Measurements from ENCODE around the gene PLVAP. TPM values are rescaled to one million over a fixed set of nuclear protein-coding genes. Genes with fewer than 3 reads are reported as not detected.

Gene PLVAP
- total RNA-seq, 4 donors from 2014 or later = 9.1 to 38.3 (median 25.7) TPM

- TF ChIP-seq, protein P1, sequence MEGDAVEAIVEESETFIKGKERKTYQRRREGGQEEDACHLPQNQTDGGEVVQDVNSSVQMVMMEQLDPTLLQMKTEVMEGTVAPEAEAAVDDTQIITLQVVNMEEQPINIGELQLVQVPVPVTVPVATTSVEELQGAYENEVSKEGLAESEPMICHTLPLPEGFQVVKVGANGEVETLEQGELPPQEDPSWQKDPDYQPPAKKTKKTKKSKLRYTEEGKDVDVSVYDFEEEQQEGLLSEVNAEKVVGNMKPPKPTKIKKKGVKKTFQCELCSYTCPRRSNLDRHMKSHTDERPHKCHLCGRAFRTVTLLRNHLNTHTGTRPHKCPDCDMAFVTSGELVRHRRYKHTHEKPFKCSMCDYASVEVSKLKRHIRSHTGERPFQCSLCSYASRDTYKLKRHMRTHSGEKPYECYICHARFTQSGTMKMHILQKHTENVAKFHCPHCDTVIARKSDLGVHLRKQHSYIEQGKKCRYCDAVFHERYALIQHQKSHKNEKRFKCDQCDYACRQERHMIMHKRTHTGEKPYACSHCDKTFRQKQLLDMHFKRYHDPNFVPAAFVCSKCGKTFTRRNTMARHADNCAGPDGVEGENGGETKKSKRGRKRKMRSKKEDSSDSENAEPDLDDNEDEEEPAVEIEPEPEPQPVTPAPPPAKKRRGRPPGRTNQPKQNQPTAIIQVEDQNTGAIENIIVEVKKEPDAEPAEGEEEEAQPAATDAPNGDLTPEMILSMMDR (IDR thresholded peaks at IDR 0.05) = no peak
- TF ChIP-seq POLR2A (IDR thresholded peaks at IDR 0.05) = peak in 1 of 4 donors; percentile 33
- intact Hi-C loops (cut with DNase I) = no loop called here
- Histone ChIP-seq H3K4me1 (peaks cover 47 to 72% (median 47%) of the 10 kb centered on the region in 3 donors), H3K36me3 (peaks cover 0 to 23% (median 0%) of the 10 kb centered on the region in 3 donors), H3K4me3 (peak overlapping the region; percentile 51 to 92 (median 68)), H3K27ac (peak overlapping the region; percentile 80 to 98 (median 93)), H3K27me3 (peaks cover 0 to 32% (median 2%) of the 10 kb centered on the region in 4 donors), H3K9me3 (no peaks in the 10 kb centered on the region)
- DNase-seq = no peak
- 43 to 48% methylated on average over 10 to 18 of the region's 52 CpGs for WGBS, 2 donors
These were observed 43.3 kb downstream of the PLVAP start for GRCh38 chr19:17333611-17334413.

GRCh38 chr19:17332677-17333581 lies 44.2 kb downstream of the PLVAP start:
- no peak for DNase-seq
- intact Hi-C loops (cut with DNase I) = no loop called here
- Histone ChIP-seq H3K27ac (no peak overlapping the region), H3K27me3 (peaks cover 0 to 38% (median 2%) of the 10 kb centered on the region in 4 donors), H3K36me3 (peaks cover 0 to 23% (median 0%) of the 10 kb centered on the region in 3 donors), H3K4me1 (peaks cover 47 to 72% (median 50%) of the 10 kb centered on the region in 3 donors), H3K9me3 (no peaks in the 10 kb centered on the region), H3K4me3 (no peak overlapping the region)
- 95 to 98% methylated on average over 13 to 29 of the region's 45 CpGs for WGBS, 2 donors
- TF ChIP-seq POLR2A (IDR thresholded peaks at IDR 0.05) = no peak
- TF ChIP-seq, protein P1 (IDR thresholded peaks at IDR 0.05) = no peak

DNA sequence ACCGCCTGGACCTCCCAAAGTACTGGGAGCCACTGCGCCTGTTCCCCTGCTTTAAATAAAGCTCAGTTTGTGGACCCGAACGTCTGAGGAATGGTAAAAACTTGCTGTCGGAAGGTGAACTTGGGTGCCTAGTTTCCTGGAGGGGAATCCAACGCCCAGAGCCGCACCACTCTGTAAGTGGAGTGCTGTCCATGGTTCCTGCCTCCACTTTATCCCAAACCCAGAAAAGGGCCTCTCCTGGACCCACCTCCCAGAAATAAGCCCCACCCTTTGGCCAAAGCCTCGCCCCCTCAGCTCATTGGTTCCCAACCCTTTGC lies 44.8 kb downstream of the PLVAP start:
- WGBS, 2 donors = 88 to 100% methylated on average over 1 to 7 of the region's 8 CpGs
- no peak overlapping the region for H3K27ac ChIP-seq
- intact Hi-C loops (cut with DNase I) = no loop called here
- no peak for DNase-seq
- H3K4me3 ChIP-seq = no peak overlapping the region
- TF ChIP-seq POLR2A (IDR thresholded peaks at IDR 0.05) = no peak
- TF ChIP-seq, protein P1 (IDR thresholded peaks at IDR 0.05) = no peak
- peaks cover 0 to 23% (median 0%) of the 10 kb centered on the region in 3 donors for H3K36me3 ChIP-seq
- H3K4me1 ChIP-seq = peaks cover 45 to 72% (median 46%) of the 10 kb centered on the region in 3 donors
- H3K9me3 ChIP-seq = no peaks in the 10 kb centered on the region
- peaks cover 0 to 38% (median 2%) of the 10 kb centered on the region in 4 donors for H3K27me3 ChIP-seq

- Histone ChIP-seq H3K27me3 (peaks cover 0 to 38% (median 2%) of the 10 kb centered on the region in 4 donors), H3K27ac (no peak overlapping the region), H3K9me3 (no peaks in the 10 kb centered on the region), H3K36me3 (peaks cover 0 to 23% (median 0%) of the 10 kb centered on the region in 3 donors), H3K4me3 (no peak overlapping the region), H3K4me1 (peaks cover 42 to 74% (median 49%) of the 10 kb centered on the region in 3 donors)
- intact Hi-C loops (cut with DNase I) = no loop called here
- no peak for DNase-seq
- 58 to 67% methylated on average over 5 to 11 of the region's 13 CpGs for WGBS, 2 donors
- TF ChIP-seq, protein P1 (IDR thresholded peaks at IDR 0.05) = no peak
- no peak for TF ChIP-seq POLR2A (IDR thresholded peaks at IDR 0.05)
These were observed 46.0 kb downstream of the PLVAP start for GRCh38 chr19:17331045-17331558.
